ENCODE data around the gene EVA1A.

The EVA1A gene

GRCh38 chr2:75453384-75454240, 107.1 kb downstream of the EVA1A start:
- peaks cover 3% of the 10 kb centered on the region for H3K9me3 ChIP-seq (ENCODE audit: insufficient read depth, low read length, severe bottlenecking)
- H3K36me3 ChIP-seq (ENCODE audit: insufficient read depth, low read length), result no peaks in the 10 kb centered on the region
- no peaks in the 10 kb centered on the region for H4K20me1 ChIP-seq (ENCODE audit: insufficient read depth, low read length)
- ATAC-seq (ENCODE audit: insufficient read depth, low read depth) (peak; percentile 44; the same call in 2 of the 3 replicates), DNase-seq (no peak)
- H3K4me2 ChIP-seq (ENCODE audit: insufficient read depth, low read length), result no peak overlapping the region
- no peaks in the 10 kb centered on the region for H3K79me2 ChIP-seq (ENCODE audit: insufficient read depth, low read length)
- H3K4me3 ChIP-seq (ENCODE audit: low read depth in 1 of 2, low read length in 2 of 2), result no peak overlapping the region
- no peaks in the 10 kb centered on the region for H3K27me3 ChIP-seq (ENCODE audit: insufficient read depth, low read length, poor library complexity)
- H3K9ac ChIP-seq (ENCODE audit: low read depth, low read length), result no peak overlapping the region
- no peak overlapping the region for H2AFZ ChIP-seq (ENCODE audit: low read depth, low read length)
- TF ChIP-seq CTCF (IDR thresholded peaks at IDR 0.05; ENCODE audit: borderline replicate concordance, extremely low read depth, low read length, poor library complexity, severe bottlenecking), result no peak
- TF ChIP-seq EZH2 (IDR thresholded peaks at IDR 0.05; ENCODE audit: borderline replicate concordance, low read depth, low read length, severe bottlenecking), result no peak
- H3K27ac ChIP-seq (ENCODE audit: low read length), result no peak overlapping the region
- no peaks in the 10 kb centered on the region for H3K4me1 ChIP-seq (ENCODE audit: insufficient read depth, low read length)

DNA sequence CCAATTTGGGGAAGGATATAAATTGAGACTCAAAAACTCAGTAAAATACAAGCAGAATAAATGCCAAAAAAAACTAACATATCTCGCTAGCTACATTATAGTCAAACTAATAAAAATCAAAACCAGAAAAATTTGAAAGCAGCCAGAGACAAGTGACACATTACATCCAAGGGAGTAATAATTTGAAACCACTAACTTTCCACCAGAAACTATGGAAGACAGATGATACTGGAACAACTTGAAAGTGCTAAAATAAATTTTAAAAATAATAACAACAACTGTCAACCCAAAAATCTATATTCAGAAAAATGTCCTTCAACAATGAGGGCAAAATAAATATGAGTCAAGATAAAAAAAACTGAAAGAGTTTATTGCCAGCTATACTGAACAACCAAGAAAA, 110.7 kb downstream of the EVA1A start:
- H3K9me3 ChIP-seq (ENCODE audit: insufficient read depth, low read length, severe bottlenecking), result peaks cover 3% of the 10 kb centered on the region
- no peak overlapping the region for H3K4me2 ChIP-seq (ENCODE audit: insufficient read depth, low read length)
- no peak overlapping the region for H2AFZ ChIP-seq (ENCODE audit: low read depth, low read length)
- TF ChIP-seq CTCF (IDR thresholded peaks at IDR 0.05; ENCODE audit: borderline replicate concordance, extremely low read depth, low read length, poor library complexity, severe bottlenecking) (no peak), EZH2 (IDR thresholded peaks at IDR 0.05; ENCODE audit: borderline replicate concordance, low read depth, low read length, severe bottlenecking) (no peak)
- DNase-seq (no peak), ATAC-seq (ENCODE audit: insufficient read depth, low read depth) (no peak)
- no peaks in the 10 kb centered on the region for H3K27me3 ChIP-seq (ENCODE audit: insufficient read depth, low read length, poor library complexity)
- H3K4me3 ChIP-seq (ENCODE audit: low read depth in 1 of 2, low read length in 2 of 2), result no peak overlapping the region
- no peaks in the 10 kb centered on the region for H3K79me2 ChIP-seq (ENCODE audit: insufficient read depth, low read length)
- no peaks in the 10 kb centered on the region for H3K4me1 ChIP-seq (ENCODE audit: insufficient read depth, low read length)
- no peak overlapping the region for H3K27ac ChIP-seq (ENCODE audit: low read length)
- no peaks in the 10 kb centered on the region for H4K20me1 ChIP-seq (ENCODE audit: insufficient read depth, low read length)
- no peaks in the 10 kb centered on the region for H3K36me3 ChIP-seq (ENCODE audit: insufficient read depth, low read length)
- H3K9ac ChIP-seq (ENCODE audit: low read depth, low read length), result no peak overlapping the region

GRCh38 chr2:75447176-75447575, 113.6 kb downstream of the EVA1A start:
- no peak for ATAC-seq (ENCODE audit: insufficient read depth, low read depth)

More at GRCh38 chr2:75447176-75447575, 113.6 kb downstream of the EVA1A start:
- H3K4me2 ChIP-seq (ENCODE audit: insufficient read depth, low read length), result no peak overlapping the region
- peaks cover 3% of the 10 kb centered on the region for H3K9me3 ChIP-seq (ENCODE audit: insufficient read depth, low read length, severe bottlenecking)
- no peak for DNase-seq
- H3K9ac ChIP-seq (ENCODE audit: low read depth, low read length), result no peak overlapping the region
- no peaks in the 10 kb centered on the region for H3K79me2 ChIP-seq (ENCODE audit: insufficient read depth, low read length)
- H3K4me3 ChIP-seq (ENCODE audit: low read depth in 1 of 2, low read length in 2 of 2), result no peak overlapping the region
- TF ChIP-seq CTCF (IDR thresholded peaks at IDR 0.05; ENCODE audit: borderline replicate concordance, extremely low read depth, low read length, poor library complexity, severe bottlenecking) (no peak), EZH2 (IDR thresholded peaks at IDR 0.05; ENCODE audit: borderline replicate concordance, low read depth, low read length, severe bottlenecking) (no peak)
- H2AFZ ChIP-seq (ENCODE audit: low read depth, low read length), result no peak overlapping the region
- H3K27ac ChIP-seq (ENCODE audit: low read length), result no peak overlapping the region
- no peaks in the 10 kb centered on the region for H3K4me1 ChIP-seq (ENCODE audit: insufficient read depth, low read length)
- H4K20me1 ChIP-seq (ENCODE audit: insufficient read depth, low read length), result no peaks in the 10 kb centered on the region
- no peaks in the 10 kb centered on the region for H3K36me3 ChIP-seq (ENCODE audit: insufficient read depth, low read length)
- no peaks in the 10 kb centered on the region for H3K27me3 ChIP-seq (ENCODE audit: insufficient read depth, low read length, poor library complexity)
